Limb (tissue), 2 donors: ENCODE results near the gene IL17B.
"Not testable (repeated sequence)": the region's sequence is repeated elsewhere in the genome, so short reads cannot be mapped to it uniquely, and the experiment has no call there.

Experiments used
- DNase-seq, 2 donors: peaks; one replicate each; pipeline ENCODE4 v3.0.0-alpha.2; 2016; ENCODE audit errors: extremely low spot score in 2 of 2

The IL17B gene

DNA sequence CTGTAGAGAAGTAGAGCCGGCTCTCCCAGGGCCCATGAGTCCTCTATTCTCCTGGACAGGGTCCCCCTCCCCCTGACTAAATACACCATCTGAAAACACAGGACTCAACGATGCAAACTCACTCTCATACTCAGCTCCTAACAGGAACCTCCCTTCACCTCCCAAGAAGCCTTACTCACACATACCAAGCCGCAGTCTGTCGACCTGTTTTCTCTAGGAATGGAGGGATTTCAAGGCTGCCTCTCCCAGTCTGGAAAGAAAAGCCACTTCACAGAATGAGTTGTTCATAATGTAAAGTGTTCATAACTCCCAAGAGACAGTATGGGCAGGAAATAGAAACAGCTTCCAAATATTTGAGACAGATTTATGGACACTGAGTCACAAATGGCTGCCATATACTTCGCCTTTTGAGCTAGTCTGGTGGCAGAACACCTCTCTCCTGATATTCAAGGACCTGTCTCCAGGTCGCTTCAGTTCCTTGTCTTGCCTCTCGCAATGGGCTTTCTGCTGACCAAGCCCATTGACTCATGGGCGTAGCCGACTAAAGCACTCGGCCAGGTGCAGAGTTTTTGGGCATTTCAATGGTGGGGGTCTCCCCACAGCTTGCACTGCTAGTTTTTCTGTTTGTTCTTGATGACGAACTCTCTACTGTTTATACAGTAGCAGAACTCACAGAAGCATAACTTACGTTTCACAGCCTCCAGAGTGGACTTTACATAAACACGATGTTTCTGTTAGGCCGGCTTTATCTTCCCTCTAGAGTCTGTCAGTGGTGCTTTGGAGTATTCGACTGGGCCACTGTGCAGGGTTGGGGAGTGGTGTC is 25.0 kb upstream of the IL17B start:
- no peak for DNase-seq

DNA sequence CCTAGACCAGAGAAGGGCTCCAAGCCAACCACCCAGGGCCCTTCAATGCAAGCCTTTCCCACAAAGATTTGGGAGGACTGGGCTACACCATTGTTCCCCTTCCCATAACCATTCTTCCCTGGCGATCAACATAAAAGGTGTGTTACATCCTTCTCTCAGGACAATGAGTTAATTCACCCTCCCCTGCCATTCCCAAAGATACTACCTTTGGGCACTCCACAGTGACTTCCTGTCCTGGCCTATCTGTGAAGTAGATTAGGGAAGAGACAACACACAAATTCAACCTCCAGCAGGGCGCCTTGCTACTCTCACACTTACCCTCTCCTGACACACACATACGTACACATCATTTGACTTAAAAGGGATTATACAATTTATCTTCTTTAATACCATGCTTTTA is 23.2 kb upstream of the IL17B start:
- no peak for DNase-seq

DNA sequence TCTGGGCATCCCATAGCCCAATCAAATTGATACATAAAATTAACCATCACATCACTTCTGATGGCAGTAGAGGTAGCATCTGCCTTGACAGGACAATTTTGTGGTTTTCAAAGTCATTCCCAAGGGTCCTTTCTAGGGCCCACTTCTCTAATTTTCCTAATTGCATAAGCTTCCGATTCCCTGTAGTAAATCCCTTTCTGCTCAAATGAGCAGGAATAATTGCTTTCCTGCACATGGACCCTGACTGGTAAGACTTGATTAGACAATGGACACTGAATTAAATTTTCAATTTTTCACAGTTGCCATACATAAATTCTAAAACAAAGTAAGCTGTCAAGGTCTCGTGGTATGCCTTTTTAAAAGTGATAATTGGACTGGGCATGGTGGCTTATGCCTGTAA is 22.0 kb upstream of the IL17B start:
- DNase-seq: no peak

DNA sequence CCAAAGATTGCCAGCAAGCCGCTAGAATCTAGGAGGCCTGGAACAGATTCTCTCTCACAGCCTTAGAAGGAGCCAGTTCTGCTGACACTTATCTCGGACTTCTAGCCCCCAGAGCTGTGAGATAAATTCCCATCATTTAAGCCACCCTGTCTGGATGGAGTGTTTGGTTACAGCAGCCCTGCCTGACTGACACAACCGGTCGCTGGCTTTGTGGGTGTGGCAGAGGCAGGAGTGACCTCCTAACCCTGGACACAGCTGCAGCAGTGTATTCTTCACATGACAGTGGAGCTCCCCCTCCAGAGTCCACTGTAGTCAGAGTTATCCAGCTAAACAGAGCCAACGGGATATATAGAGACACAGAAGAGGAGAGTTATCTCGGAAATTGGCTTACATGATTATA is 21.2 kb upstream of the IL17B start:
- DNase-seq: no peak

DNA sequence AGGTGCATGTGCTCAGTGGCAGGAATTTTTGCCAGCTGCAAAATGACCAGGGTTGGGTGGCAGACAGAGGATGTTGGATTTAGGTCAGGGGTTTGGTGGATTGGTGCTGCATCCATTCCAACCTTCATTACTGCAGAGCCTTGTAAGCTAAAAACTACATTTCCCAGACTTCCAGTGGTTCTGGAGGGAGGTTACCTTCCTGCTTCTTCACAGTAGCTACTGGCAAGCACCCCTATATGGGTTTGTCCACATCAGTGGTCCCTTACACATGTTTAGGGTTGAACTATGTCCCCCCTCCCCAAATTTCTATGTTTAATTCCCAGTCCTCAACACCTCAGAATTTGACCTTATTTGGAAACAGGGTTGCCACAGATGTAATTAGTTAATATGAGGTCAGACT is 20.7 kb upstream of the IL17B start:
- no peak for DNase-seq

DNA sequence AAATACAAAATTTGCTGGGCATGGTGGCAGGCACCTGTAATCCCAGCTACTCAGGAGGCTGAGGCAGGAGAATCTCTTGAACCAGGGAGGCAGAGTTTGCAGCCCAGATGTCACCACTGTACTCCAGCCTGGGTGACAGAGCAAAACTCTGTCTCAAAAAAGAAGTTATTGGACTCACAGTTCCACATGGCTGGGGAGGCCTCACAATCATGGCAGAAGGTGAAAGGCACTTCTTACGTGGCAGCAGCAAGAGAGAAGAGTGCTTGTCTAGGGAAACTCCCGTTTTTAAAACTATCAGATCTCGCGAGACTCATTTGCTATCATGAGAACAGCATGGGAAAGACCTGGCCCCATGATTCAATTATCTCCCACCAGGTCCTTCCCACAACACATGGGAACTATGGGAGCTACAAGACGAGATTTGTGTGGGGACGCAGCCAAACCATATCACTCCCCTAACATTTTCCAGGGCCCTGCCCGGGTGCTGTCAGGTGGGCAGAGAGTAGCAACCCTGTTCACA is 19.7 kb upstream of the IL17B start:
- not testable (repeated sequence) for DNase-seq

DNA sequence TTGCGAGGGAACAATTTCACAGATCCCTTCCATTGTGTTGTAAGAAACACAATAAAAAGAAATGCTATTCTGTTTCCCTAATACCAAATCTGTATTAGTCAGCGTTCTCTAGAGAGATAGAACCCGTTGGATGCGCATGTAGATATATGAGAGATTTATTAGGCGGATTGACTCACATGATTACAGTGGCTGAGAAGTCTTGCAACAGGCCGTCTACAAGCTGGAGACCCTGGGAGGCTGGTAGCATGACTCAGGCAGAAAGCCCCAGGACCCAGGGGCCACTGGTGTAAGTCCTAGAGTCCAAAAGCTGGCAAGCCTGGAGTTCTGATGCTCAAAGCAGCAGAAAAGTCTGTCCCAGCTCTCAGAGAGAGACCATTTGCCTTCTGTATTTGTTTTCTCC is 18.4 kb upstream of the IL17B start:
- no peak for DNase-seq

DNA sequence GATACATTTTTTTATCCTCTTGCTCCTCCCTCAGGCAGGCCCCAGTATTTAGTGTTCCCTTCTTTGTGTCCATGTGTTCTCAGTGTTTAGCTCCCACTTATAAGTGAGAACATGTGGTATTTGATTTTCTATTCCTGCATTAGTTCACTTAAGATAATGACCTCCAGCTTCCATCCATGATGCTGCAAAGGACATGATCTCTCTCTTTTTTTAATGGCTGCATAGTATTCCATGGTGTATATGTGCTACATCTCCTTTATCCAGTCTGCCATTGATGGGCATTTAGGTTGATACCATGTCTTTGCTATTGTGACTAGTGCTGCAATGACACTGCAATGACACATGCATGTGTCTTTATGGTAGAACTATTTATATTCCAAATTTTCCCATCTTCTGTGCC is 15.9 kb upstream of the IL17B start:
- not testable (repeated sequence) for DNase-seq

DNA sequence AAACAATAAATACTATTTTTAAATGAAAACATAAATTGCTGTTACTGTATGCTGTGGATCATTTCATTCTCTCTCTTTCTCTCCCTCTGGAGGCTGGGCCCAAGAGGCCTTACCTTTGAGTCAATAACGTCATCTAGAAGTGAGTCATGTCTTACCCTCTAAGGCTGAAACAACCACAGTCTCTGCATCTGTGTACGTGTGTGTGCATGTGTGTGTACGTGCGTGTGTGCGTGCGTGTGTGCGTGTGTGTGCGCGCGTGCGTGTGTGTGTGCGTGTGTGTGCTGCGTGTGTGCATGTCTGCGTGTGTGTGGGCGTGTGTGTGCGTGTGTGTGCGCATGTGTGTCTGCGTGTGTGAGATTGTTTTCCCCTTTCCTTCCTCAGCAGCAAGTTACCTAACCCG is 13.6 kb upstream of the IL17B start:
- no peak for DNase-seq

DNA sequence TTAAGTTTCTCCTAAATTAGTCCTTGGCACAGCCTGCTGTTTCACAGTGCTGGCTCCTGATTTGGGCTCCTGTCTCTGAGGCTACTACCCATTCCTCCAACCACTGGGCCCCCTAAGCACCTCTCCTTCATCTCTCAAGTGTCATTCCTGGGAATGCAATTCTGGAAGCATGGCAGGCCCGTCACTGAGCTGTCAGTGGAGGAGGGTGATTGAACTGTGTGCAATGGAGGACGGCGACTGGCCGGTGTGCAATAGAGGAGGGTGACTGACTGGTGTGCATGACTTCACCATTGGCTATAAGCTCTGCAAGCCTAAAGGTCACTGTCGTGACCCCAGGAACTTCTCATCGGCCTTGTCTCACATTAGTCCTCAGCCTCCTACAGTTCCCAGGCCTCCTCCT is 12.4 kb upstream of the IL17B start:
- no peak for DNase-seq

DNA sequence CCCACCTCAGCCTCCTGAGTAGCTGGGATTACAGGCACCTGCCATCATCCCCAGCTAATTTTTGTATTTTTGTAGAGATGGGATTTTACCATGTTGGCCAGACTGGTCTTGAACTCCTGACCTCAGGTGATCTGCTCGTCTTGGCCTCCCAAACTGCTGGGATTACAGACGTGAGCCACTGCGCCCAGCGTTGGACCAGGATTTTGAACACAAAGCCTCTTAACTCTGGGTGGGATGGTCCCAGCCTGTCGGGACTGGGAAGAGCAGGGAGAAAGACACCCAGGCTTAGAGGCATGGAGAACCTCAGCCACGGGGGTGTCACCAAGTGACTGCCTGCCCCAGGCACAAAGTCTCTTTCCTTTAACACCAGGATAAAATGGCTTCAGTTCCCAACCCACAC is 12.0 kb upstream of the IL17B start:
- not testable (repeated sequence) for DNase-seq

DNA sequence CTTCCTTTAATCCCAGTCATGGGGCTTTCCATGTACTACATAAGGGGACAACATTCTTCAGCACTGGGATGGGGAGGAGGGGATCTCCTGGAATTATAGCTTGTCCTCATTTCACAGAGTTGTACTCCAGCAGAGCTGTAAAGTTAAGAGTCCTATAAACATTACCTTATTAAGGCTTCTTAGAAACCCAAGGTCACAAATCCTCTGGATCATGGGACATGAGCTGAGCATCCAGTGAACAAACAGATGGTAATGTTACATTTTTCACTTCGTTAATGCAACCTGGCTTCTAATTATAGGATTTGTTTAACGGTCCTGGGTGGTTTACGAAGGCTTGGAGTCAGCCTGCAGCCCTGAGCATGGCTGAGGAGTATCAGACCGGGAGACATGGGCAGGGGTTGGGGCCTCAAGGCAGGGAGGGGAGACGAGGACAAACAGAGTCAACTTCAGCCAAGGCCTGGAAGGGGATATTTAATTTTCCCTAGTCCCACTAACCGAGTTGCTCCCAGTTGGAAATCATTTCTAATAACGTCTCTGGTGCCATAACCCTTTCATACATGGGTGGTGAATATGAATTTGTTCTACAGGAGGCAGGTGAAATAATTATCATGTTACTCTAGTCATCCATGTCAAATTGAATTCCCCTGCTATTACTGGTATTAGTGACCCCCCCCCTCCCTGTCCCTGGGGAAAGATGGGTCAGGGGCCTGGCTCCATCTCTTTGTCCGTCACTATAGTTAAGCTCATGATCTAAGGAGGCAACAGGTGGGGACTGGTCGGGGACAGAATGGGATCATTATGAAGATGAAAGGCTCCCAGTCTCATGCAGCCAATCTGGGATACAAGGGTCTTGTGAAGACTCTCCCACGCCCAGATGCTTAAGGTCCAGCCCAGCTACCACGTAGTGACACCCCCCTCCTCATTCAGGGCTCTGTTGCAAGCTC is 10.7 kb upstream of the IL17B start:
- DNase-seq: no peak

DNA sequence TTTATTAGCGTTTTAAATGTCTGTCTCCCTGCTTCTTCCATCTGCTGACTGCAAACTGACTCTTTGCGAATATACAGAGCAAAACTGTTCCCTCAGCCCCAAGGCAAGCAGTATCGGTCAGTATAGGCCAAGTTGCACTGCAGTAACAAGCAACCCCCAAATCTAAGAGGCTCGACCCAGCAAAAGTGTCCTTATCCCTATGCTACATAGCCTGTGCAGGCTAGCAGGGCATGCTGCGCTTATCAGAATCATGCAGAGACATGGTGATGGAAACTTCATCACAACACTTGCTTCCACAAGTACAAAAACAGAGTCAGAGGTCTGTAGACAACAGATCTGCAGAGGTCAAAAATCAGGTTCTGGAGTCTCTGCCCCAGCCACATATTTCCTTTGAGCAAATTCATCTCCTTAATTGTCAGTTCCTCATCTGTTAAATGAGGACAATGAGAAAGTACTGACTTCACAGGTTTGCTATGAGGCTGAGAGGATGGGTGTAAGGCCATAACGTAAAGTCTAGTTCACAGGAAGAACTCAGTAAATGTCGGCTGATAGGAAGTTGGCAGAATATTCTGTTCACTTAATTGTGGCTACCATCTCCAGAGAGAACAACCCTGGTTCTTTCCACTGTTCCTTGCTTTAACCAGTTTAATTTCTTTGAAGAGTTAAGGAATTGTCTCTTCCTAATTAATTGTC is 9.6 kb upstream of the IL17B start:
- DNase-seq: no peak

DNA sequence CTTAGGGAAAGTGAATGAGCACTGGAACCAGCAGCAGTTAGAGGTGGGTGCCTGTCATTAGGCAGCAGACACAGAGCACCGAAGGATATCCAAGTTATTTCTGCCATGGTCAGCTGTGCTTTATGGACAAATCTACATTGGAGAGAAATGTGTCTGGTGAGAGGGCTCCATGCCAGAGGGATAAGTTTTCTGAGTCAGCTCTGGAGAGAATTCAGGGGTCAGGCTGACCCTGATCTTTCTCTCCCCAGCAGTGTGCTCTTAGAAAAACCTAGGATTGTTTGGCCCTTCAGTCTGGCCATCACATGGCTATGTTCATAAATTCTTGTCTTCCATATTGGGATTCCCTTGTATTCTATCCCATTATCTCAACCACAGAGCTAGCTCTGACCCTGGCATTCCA is 8.9 kb upstream of the IL17B start:
- DNase-seq: no peak

DNA sequence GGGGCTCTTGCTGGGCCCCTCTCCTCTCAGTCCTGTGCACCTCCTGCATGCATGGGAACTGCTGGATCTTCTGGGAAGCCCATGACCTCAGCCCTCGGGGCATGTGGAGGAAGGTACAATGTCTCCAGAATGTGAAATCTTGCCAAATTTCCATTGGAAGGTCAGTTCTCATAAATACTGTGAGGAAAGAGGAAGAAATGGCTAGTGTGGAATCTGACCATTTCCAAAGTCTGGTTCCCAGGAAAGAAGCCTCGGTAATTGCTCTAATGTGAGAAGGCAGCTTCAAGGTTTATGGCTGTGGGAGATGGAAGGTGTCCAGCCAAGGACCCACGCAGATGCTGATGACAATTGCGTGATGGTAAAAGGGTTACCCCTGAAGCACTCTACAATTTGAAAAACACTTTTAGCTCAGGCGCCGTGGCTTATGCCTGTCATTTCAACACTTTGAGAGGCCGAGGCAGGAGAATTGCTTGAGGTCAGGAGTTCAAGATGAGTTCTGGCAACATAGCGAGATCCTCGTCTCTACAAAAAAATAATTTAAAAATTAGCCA is 8.1 kb upstream of the IL17B start:
- DNase-seq: no peak

DNA sequence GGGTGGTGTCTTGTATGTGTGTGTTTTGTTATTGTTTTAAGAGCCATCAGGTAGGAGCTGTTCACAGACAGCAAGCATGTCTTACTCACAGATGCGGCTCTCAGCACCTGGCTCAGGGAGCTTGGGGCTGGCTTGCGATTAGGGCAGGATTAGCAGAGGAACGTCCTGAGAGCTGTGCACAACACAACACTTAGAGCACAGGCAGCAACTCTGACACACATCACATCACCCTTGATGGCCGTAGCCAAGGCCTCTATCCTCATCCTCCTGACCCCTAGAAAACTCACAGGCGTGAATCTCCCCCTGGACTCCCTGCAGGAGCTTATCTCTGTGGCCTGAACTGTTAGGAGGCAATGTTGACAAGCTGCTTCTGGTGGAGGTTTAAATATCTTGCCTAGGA is 7.1 kb upstream of the IL17B start:
- DNase-seq: no peak

DNA sequence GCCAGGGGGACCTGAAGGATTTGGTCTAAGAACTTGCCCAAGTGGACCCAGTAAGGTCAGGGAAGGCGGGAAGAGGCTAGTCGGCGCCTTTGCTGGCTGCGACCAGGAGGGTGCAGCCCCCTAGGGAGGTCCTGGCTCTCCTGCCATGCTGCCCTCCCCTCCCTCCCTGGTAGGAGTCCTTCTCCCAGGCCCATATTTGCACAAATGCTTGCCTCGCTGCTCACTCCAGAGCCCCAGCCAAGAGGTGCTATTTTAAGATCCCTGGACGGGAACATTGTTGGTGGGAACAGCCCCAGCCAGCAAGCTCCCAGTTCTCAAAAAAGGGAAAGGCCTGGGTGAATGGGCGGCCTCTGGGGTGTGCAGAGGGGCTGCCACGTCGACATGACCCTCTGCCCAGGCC is 4.3 kb upstream of the IL17B start:
- no peak for DNase-seq

DNA sequence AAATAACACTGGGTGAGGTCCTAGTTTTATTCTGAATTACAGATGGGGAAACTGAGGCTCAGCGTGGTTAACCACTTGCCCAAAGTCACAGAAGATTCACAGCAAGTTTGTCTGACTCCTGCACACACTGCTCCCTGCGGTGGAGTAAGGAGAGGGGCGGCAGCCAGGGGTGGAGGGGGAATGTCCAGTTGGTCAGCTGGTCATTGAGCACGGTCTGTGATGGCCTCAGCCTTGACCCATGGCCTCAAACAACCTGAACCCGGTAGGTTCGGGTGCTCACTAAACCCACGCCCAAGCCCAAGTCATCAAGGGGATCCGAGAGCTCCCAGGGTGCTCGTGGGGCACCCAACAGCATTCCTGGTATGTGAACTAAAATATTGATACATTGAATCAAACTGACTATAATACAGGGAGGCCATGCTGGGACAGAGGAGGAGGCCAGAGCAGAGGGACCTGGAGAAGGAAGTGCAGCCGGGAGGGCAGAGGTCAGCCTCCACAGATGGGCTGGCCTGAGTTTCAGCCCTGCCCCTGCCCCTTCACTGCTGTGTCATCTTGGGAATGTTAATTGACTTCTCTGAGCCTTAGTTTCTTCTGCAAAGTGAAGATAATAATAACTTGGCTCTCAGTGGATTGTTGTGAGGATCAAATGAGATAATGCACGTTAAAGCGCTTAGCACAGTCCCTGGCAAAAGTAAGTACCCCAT is 3.6 kb upstream of the IL17B start:
- no peak for DNase-seq

DNA sequence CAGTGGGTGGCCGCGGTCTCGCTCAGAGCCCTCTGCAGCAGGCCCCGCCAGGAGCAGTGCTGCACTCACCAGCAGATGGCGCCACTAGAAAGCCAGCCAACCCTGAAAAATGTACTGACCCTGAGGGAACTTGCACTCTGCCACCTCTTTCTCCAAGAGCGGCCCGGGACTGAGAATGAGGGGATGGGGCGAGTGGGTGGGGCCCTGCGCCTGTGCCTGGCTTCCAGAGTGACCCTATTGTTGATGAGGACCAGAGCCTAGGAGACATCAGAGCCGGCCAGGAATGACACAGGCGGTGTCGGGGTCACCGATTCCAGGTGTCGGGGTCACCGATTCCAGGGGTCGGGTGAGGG is 2.9 kb upstream of the IL17B start:
- DNase-seq: peak; percentile 64 to 87

DNA sequence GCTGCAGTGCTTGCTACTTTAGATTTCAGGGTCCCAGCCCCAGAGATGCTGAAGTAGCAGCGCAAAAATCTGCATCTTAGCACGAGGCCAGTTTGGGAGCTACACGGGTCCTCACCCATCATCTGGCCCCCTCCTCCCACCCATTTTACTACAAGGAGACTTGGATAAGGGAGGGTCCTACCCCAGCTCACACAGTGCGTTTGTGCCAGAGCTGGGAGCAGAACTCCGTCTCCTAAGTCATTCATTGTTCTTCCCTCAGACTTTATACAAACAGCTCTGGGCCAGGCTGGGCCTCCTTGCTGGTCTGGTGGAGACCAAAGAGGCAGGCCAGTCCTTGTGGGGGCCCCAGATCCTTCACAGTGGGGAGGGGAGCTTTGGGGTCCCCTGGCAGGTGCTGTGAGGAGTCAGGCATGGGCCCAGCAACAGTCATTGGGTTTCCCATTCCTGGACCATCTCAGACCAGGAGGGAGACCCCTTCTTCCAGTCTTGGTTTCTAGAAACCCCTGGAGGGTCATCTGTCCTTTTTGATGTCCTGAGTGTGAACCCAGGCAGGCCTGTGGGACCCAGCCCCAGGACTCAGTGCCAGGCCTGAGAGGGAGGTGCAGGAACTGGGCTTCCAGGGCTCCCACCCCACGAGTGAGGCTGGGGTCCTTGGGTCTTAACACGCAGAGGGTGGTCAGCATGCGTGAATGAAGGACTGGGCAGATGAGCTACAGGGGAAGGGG is 2.3 kb upstream of the IL17B start:
- DNase-seq: no peak
